DMS114 treated with DMSO at 0.1 percent for 48 hours (cell line): Measurements from ENCODE around the gene KRT20.

ENCODE experiments used
- DNase-seq: peaks from one replicate; lab custom pipeline; 2025; ENCODE audit not compliant: unreplicated experiment; lab: John Stamatoyannopoulos, UW

Gene KRT20

GRCh38 chr17:40854175-40854814, 30.7 kb downstream of the KRT20 start:
- no peak for DNase-seq

GRCh38 chr17:40852364-40852763, 32.7 kb downstream of the KRT20 start:
- DNase-seq, result no peak

- DNase-seq, result no peak
Measured at GRCh38 chr17:40850293-40850972, 34.6 kb downstream of the KRT20 start.

- DNase-seq, result no peak
Measured at GRCh38 chr17:40849723-40850122, 35.3 kb downstream of the KRT20 start.

GRCh38 chr17:40848583-40849235, 36.3 kb downstream of the KRT20 start:
- DNase-seq, result no peak

- no peak for DNase-seq
Measured at GRCh38 chr17:40846515-40847144, 38.4 kb downstream of the KRT20 start.

- DNase-seq, result no peak
Measured at GRCh38 chr17:40844671-40845107, 40.4 kb downstream of the KRT20 start.

- DNase-seq, result no peak
Measured at GRCh38 chr17:40843242-40843641, 41.8 kb downstream of the KRT20 start.

GRCh38 chr17:40841246-40841645, 43.8 kb downstream of the KRT20 start:
- no peak for DNase-seq

GRCh38 chr17:40839194-40839593, 45.8 kb downstream of the KRT20 start:
- DNase-seq, result no peak

GRCh38 chr17:40836020-40836419, 49.0 kb downstream of the KRT20 start:
- DNase-seq, result no peak

- no peak for DNase-seq
Measured at GRCh38 chr17:40833882-40834281, 51.2 kb downstream of the KRT20 start.

GRCh38 chr17:40832840-40833239, 52.2 kb downstream of the KRT20 start:
- no peak for DNase-seq

- no peak for DNase-seq
Measured at GRCh38 chr17:40830085-40830776, 54.8 kb downstream of the KRT20 start.

GRCh38 chr17:40828454-40829044, 56.5 kb downstream of the KRT20 start:
- DNase-seq, result no peak

GRCh38 chr17:40827746-40828453, 57.1 kb downstream of the KRT20 start:
- DNase-seq, result no peak
